SW480 (cell line): Measurements from ENCODE around the gene IRGM.
"Not testable (repeated sequence)": the region's sequence is repeated elsewhere in the genome, so short reads cannot be mapped to it uniquely, and the experiment has no call there.

Source experiments
- DNase-seq: peaks from one replicate; pipeline ENCODE4 v3.0.0-alpha.2; 2016; ENCODE audit warnings: low spot score

Gene IRGM

GRCh38 chr5:150846308-150846653 is at the start of gene IRGM:
Gene IRGM, plus strand, starts transcription at chr5:150846521. Its CDS starts 1,603 bp downstream, at chr5:150848124.
- not testable (repeated sequence) for DNase-seq

DNA sequence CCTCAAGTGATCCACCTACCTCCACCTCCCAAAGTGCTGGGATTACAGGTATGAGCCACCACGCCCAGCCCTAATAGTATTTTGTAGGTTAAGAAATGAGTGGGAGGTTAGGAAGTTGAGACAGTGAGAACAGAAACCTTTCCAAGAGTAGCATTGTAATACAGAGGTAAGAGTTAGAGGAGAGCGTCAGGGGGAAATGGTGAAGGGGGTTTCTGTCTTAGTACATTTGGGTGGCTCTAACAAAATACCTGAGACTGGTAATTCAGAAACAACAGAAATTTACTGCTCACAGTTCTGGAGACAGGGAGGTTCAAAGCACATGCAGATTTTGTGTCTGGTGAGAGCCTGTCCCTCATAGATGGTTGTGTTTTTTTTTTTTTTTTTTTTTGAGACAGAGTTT is 48.9 kb upstream of the IRGM start:
- DNase-seq: no peak

DNA sequence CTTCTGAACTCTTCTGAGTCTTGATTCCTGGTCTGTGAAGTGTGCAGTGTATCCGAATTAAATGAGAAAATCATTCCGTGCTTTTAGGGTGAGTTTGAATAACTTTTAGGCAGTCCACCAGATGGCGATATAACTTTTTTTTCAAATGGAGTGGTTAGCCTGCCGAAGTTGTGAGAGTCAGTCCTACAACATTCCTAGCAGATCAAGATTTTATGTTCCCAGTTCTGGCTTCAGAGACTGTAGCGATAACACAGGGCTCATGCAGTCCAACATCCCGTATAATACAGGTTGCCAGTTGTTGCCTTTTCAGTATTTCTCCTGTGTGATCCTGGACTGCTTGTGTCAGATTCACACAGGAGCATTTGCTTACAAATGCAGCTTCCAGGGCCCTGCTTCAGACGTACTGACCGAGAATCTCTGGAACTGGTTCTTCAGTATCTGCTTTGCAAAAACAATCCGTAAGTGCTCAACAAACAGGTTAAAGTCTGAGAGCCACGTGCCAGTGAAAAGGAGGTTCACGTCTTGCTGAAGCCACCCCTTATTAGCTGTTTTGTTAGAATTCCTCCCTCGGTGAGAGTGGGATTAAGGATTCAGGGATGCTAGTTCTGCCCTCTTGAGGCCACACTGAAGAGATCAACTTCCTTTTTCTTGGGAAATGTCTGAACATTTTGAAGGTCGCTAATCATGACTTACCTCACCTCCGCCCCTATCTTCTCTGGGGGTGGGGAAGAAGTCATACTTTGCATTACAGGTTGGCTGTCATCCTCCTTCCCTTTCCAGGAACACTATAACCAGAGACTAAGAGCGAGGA is 45.0 kb upstream of the IRGM start:
- peak; percentile 66 for DNase-seq

GRCh38 chr5:150804388-150804787 is 41.9 kb upstream of the IRGM start:
- DNase-seq: no peak

DNA sequence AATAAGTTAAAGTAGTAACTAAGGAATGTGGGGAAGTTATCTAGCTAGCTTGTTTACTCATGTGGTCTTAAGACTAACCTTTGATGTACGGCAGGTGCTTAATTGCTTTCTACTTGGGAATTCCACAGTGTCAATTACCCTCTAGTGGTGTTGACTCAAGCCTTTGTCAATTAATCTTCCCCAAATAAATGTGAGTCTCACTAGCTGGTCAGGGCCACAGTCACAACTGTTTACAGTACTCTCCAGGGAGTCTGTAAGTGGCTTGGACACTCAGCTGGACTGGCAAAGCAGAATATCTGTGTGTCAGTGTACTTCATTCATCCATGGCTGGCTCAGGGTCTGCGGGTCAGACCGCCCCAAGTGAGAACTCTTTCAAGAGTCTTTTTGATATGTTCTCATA is 37.0 kb upstream of the IRGM start:
- peak; percentile 15 for DNase-seq

GRCh38 chr5:150815010-150815409 is 31.3 kb upstream of the IRGM start:
- no peak for DNase-seq

- no peak for DNase-seq
These were observed 29.4 kb upstream of the IRGM start for GRCh38 chr5:150816946-150817345.

GRCh38 chr5:150829744-150830143 is 16.6 kb upstream of the IRGM start:
- DNase-seq: no peak

DNA sequence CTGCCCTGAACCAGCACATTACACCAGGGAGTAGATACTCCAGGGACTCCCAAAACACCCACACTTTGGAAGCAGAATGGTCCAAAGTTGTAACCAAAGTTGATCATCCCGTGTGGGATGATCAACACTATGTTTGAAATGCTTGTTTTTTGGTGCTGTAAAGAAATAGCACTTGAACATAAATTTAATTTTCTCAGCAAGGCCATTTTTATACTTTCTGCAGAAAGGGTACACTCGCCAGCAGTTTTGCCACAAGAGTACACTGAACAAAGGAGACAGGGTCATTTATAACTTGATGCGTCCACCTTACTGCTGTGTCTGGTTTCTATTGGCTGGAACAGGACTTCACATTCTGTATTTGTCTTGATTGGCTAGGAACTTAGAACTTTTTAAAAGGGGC is 14.5 kb upstream of the IRGM start:
- not testable (repeated sequence) for DNase-seq

DNA sequence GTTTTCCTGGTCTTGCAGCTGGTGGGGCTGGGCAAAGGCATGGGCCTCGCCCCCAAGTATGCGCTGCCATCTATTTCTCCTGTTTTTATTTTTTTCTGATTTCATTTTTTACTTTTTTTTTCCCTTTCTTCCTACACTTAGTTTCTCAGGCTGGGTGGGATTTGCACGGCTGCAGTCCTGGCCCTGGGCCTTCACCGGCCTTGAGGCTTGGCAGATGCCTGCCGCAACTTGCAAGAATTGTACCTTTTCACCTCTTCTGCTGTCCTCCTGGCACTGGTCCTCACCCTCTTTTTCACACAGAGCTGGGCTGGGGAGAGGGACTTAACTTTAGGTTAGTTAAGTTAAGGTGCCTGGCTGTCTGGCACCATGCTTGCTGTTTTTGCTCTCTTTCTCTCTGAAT is 10.3 kb upstream of the IRGM start:
- DNase-seq: no peak

DNA sequence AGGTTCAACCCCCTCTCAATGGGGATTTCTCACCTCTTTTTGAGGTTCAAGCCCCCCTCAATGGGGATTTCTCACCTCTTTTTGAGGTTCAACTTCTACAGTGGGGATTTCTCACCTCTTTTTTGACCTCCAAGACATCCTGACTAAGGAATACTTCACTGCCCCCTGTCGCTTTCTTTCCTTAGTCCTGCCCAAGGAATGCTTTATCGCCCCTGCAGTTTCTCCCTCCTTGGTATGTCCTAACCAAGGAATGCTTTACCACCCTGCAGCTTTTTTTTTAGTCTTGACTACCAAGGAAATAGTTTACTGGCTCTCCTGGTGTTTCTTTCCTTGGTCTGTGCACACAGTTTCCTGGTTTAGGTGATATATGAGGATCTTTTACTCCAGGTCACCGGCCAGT is 9.6 kb upstream of the IRGM start:
- no peak for DNase-seq

DNA sequence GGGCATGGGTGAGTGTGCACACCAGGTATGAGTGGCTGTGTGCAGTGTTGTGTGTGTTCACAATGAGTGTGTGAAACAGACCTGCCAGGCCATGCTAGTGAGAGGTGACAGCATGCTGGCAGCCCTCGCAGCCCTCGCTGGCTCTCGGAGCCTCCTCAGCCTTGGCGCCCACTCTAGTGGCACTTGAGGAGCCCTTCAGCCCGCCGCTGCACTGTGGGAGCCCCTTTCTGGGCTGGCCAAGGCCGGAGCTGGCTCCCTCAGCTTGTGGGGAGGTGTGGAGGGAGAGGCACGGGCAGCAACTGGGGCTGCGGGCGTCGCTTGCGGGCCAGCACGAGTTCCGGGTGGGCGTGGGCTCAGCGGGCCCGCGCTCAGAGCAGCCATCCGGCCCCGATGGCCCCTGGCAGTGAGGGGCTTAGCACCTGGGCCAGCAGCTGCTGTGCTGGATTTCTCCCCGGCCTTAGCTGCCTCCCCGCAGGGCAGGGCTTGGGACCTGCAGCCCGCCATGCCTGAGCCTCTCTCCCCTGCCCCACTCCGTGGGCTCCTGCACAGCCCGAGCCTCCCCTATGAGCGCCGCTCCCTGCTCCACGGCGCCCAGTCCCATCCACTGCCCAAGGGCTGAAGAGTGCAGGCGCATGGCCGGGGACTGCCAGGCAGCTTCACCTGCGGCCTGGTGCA is 999 bp upstream of the IRGM start:
- not testable (repeated sequence) for DNase-seq

DNA sequence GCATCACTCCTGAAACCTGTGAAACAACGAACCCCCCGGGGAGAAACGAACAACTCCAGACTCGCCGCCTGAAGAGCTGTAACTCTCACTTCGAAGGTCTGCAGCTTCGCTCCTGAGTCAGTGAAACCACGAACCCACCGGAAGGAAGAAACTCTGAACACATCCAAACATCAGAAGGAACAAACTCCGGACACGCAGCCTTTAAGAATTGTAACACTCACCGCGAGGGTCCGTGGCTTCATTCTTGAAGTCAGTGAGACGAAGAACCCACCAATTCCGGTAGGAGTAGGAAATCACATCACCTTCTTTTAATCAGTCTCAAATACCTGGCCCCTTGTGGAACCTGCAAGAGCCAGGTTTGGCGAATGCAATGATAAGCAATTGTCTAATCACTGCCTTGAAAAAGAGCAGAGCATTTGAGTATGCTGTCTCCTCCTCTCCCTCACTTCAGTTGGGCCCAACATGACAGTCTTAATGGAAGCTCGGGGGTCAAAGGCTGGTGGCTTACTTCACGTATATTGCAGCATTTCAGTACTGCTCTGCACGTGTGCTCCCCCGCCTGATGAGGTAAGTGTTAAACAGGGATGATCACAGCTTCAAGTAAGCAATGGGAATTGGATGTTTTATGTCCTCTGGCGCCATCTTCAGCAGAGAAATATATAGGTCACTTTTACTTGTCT is 473 bp downstream of the IRGM start:
- DNase-seq: peak; percentile 88

GRCh38 chr5:150847334-150847695 is 994 bp downstream of the IRGM start:
- DNase-seq: no peak

GRCh38 chr5:150848271-150848670 is 1.9 kb downstream of the IRGM start:
- no peak for DNase-seq

GRCh38 chr5:150851039-150851438 is 4.7 kb downstream of the IRGM start:
- DNase-seq: no peak

DNA sequence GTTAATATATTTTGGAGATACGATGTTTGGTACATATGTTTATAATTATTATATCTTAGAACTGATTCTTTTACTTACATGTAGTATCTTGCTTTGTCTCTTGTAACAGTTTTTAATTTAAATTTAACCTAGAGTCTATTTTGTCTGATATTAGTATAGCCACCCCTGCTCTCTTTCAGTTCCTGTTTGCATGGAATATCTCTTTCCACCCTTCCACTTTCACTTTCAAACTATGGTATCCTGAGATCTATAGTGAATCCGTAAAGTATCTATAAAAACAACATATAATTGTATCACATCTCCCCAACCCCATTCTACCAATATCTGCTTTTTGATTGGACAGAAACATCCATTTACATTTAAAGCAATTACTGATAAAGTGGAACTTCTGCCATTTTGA is 7.2 kb downstream of the IRGM start:
- no peak for DNase-seq

- DNase-seq: not testable (repeated sequence)
These were observed 10.4 kb downstream of the IRGM start for GRCh38 chr5:150856700-150857099.

- DNase-seq: no peak
These were observed 14.0 kb downstream of the IRGM start for GRCh38 chr5:150860246-150860821.

- DNase-seq: no peak
These were observed 15.7 kb downstream of the IRGM start for GRCh38 chr5:150862070-150862469.

- no peak for DNase-seq
These were observed 33.0 kb downstream of the IRGM start for GRCh38 chr5:150879358-150879757.
